Effector CD4-positive, alpha-beta T cell (primary cell): ENCODE results near the gene ZNF442.
"Not testable (repeated sequence)": the region's sequence is repeated elsewhere in the genome, so short reads cannot be mapped to it uniquely, and the experiment has no call there.

ENCODE experiments used
- DNase-seq: peaks from one replicate; pipeline ENCODE4 v3.0.0-alpha.2; 2020
- total RNA-seq: gene quantifications from one replicate; lab custom pipeline; 2026; lab: John Stamatoyannopoulos, UW

Gene ZNF442
- total RNA-seq = 3.2 reads per million, percentile 12 among the genes with 10 or more reads in this experiment

DNA sequence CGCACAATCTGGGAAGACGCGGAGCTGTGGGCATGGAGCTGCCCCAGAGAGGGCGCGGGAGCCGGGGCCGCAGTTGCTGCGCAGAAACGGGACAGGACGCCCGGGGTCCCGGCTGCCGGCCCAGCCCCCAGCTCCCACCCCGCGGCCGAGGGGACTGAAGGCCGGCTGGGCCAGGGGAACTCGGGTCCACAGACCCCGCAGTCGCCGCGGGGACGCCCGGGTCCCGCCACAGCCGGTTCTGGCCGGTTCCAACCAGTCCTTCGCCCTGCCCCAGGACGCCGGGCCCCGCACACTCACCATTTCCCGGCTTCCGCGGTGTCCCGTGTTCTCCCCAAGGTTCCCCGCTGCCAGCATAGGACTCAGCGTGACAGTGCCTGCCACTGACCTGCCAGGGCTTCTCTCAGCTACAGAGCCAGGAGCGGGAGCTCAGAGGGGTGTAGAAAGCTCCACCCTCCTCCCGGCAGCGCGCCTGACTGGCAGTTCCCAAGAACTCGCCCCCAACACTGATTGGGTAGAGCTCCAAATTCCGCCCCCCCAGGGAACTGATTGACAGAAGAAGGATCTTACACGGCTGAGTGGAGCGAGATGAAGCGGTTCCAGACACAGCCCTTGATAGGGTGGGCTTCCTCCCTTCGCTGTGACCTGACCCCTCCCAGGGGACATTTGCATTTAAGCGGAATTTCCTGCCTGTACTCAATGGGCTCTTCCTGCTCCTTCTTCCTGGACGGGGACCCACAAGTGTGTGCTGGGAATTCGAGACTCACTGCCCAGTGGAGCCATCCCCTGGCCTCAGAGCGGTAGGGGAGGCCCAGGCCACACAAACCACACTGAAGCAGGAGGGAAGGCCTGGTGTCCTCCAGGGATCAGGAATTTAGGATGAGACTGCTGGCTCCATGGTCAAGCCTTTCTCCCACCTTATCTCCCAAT, at the start of gene ZNF442:
TSS of gene ZNF442 (minus strand) at position 448 of the 927 bp plus-strand sequence. CDS start 2,052 bp downstream, outside the sequence.
- peak; percentile 76 for DNase-seq

DNA sequence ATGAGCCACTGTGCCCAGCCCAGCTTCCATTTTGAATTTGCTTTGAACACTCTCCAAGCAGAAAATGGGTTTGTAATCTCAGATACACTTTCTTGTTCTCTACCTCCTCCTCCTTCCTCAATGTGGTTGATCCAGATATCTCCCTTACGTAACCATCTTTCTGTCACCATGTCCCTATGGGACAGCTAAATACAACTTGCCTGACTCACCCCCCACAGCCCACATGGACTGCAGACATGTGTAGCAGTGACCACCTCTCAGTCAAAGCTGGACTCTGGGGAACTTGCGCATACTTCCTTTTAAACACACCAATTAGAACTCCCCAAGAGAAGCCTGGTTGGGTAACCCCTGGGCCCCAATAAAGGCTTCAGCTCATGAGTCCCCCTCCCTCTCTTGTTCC, 46.4 kb upstream of the ZNF442 start:
- DNase-seq = no peak

DNA sequence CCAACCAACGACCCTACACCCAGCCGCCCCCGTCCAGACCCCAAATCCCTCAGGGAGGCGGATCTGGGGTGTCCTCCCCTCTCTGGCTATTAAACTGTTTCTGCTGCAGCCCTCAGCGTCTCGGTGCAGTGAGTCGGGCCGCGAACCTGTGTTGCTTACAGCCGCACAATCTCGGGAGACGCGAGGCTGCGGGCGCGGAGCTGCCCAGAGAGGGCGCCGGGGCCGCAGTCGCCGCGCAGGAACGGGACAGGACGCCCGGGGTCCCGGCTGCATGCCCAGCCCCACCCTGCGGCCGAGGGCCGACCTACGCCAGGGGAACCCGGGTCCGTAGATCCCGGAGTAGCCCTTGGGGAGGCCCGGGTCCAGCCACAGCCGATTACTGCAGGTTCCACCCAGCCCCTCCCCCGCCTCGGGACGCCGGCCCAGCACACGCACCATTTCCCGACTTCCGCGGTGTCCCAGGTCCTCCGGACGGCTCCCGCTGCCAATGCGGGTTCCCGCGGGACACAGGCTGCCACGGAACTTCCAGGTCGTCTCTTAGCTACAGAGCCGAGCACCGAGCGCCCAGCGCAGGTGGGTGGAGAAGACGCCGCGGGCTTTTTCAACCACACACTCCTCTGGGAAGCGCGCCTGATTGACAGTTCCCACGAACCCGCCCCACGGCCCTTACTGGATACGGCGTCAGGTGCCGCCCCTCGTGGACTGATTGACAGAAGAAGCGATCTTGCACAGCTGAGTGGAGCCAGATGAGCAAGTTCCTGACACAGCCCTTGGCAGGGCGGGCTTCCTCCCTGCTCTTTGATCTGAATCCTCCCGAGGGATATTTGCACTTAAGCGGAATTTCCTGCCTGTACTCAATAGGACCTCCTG, 35.4 kb upstream of the ZNF442 start, which contains the start of gene ZNF799:
TSS of gene ZNF799 (minus strand) at position 639 of the 870 bp plus-strand sequence. CDS start at position 438, 201 bp downstream.
- peak; percentile 71 for DNase-seq

- DNase-seq = not testable (repeated sequence)
Measured at GRCh38 chr19:12399901-12400632, 34.6 kb upstream of the ZNF442 start.

GRCh38 chr19:12391148-12391547, 25.7 kb upstream of the ZNF442 start:
- not testable (repeated sequence) for DNase-seq

- not testable (repeated sequence) for DNase-seq
Measured at GRCh38 chr19:12386365-12386764, 20.9 kb upstream of the ZNF442 start.

GRCh38 chr19:12380444-12380737, 14.9 kb upstream of the ZNF442 start:
- DNase-seq = no peak

DNA sequence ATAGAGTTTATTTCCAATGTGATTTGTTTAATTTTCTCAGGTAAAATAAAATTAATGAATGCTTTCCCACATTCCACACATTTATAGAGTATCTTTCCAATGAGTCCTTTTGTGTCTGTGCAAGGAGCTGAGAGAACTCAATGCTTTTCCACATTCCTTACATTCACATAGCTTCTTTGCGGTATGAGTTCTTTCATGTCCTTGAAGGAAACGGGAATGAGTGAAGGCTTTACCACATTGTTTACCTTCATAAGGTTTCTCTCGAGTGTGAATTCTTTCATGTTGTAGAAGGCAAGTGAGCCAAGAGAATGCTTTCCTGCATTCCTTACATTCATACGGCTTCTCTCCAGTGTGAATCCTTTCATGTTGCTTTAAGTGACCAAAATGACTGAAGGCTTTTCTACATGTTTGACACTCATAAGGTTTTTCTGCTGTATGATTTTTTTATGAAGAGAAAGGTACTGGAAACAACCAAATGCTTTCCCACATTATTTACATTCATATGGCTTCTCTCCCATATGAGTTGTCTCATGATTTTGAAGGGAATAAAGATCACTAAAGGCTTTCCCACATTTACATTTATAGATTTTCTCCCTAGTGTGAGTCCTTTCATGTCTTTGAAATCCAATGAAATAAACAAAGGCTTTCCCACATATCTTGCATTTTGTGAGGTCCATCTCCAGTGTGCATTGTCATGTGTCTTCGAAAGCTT, 14.4 kb upstream of the ZNF442 start:
- DNase-seq = no peak

GRCh38 chr19:12374026-12374425, 8.5 kb upstream of the ZNF442 start:
- DNase-seq = no peak

GRCh38 chr19:12364391-12365235, 870 bp downstream of the ZNF442 start:
- DNase-seq = no peak

DNA sequence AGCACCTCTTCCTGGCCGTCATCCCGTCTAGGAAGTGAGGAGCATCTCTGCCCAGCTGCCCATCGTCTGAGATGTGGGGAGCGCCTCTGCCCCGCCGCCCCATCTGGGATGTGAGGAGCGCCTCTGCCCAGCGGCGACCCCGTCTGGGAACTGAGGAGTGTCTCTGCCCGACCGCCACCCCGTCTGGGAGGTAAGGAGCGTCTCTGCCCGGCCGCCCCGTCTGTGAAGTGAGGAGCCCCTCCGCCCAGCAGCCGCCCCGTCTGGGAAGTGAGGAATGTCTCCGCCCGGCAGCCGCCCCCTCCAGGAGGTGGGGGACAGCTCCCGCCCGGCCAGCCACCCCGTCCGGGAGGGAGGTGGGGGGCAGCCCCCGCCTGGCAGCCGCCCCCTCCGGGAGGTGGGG, 3.2 kb downstream of the ZNF442 start:
- not testable (repeated sequence) for DNase-seq

- DNase-seq = no peak
Measured at GRCh38 chr19:12353375-12353774, 12.1 kb downstream of the ZNF442 start.

GRCh38 chr19:12350890-12351197, 14.6 kb downstream of the ZNF442 start:
- no peak for DNase-seq

GRCh38 chr19:12350185-12350889, 15.1 kb downstream of the ZNF442 start:
- no peak for DNase-seq

DNA sequence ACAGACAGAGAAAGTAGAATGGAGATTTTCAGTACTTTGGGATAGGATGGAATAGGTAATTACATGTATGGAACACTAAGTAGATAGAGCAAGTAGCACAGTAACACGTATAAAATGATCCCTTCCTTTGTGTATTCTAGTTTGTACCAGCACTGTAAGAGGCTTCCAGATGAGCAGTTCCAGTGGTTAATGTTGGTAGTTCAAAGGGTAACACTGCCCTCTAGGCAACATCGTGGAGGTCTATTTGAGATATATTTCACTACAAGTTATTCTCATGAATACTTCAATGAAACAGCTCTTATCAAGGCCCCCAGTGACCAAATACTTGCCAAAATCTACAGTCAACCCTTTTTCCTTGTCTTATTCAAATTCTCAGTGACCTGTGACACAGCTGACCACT, 18.6 kb downstream of the ZNF442 start:
- no peak for DNase-seq

GRCh38 chr19:12345197-12345596, 20.3 kb downstream of the ZNF442 start:
- DNase-seq = no peak

GRCh38 chr19:12333162-12334159, 32.0 kb downstream of the ZNF442 start, which contains the start of gene ZNF563:
ZNF563 (minus strand) TSS chr19:12333633; CDS start chr19:12333482, 151 bp downstream.
- peak; percentile 93 for DNase-seq

- peak; percentile 40 for DNase-seq
Measured at GRCh38 chr19:12331211-12331941, 34.1 kb downstream of the ZNF442 start.
